ENCODE results near the gene MYO7B. TPM values are rescaled to one million over a fixed set of nuclear protein-coding genes. Genes with fewer than 3 reads are reported as not detected.
A peak's percentile ranks its signal among the peaks of the same experiment; 100 is the strongest.
"Not testable (repeated sequence)": the region's sequence is repeated elsewhere in the genome, so short reads cannot be mapped to it uniquely, and the experiment has no call there.

Gene MYO7B
- total RNA-seq, 6 experiments from 2014 or later: 0.74 to 1.3 (median 0.98) TPM

- TF ChIP-seq, protein P1, sequence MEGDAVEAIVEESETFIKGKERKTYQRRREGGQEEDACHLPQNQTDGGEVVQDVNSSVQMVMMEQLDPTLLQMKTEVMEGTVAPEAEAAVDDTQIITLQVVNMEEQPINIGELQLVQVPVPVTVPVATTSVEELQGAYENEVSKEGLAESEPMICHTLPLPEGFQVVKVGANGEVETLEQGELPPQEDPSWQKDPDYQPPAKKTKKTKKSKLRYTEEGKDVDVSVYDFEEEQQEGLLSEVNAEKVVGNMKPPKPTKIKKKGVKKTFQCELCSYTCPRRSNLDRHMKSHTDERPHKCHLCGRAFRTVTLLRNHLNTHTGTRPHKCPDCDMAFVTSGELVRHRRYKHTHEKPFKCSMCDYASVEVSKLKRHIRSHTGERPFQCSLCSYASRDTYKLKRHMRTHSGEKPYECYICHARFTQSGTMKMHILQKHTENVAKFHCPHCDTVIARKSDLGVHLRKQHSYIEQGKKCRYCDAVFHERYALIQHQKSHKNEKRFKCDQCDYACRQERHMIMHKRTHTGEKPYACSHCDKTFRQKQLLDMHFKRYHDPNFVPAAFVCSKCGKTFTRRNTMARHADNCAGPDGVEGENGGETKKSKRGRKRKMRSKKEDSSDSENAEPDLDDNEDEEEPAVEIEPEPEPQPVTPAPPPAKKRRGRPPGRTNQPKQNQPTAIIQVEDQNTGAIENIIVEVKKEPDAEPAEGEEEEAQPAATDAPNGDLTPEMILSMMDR (IDR thresholded peaks at IDR 0.05): no peak
- Mint-ChIP-seq H3K27ac (no peak overlapping the region), H3K9me3 (no peaks in the 10 kb centered on the region), H3K27me3 (ENCODE audit: insufficient read depth) (peaks cover 8% of the 10 kb centered on the region), H3K36me3 (ENCODE audit: low read depth) (peaks cover 5% of the 10 kb centered on the region; the same call in 1 of the 2 replicates), H3K4me3 (no peak overlapping the region), H3K4me1 (ENCODE audit: low read depth) (peaks cover 26% of the 10 kb centered on the region)
- DNase-seq: no peak
Observed at GRCh38 chr2:127566576-127566975, 31.1 kb downstream of the MYO7B start.

GRCh38 chr2:127567351-127567854 is 31.9 kb downstream of the MYO7B start:
- no peak for DNase-seq
- H3K4me3 Mint-ChIP-seq: no peak overlapping the region
- H3K27me3 Mint-ChIP-seq (ENCODE audit: insufficient read depth): peaks cover 8% of the 10 kb centered on the region
- H3K9me3 Mint-ChIP-seq: no peaks in the 10 kb centered on the region
- H3K36me3 Mint-ChIP-seq (ENCODE audit: low read depth): peaks cover 5% of the 10 kb centered on the region; the same call in 1 of the 2 replicates
- TF ChIP-seq, protein P1 (IDR thresholded peaks at IDR 0.05): no peak
- H3K4me1 Mint-ChIP-seq (ENCODE audit: low read depth): peaks cover 26% of the 10 kb centered on the region
- H3K27ac Mint-ChIP-seq: no peak overlapping the region

DNA sequence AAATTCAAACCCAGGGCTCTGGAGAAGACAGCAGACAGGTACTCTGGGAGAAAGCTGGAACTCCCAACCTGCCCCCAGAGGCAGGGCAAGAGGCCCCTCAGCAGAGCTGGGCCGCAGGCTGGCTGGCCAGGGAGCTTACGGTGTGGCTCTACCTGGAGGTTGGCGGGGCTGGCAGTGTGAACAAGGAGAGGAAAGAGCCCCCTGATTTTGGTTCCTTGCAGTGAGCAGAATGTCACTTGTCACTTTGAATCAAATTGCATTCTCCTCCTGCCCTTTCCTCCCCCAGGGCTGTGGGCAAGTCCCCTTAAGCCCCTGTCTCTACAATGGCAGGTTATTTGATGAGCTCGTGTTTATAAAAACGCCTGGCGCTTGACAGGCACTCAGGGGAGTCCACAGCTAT is 32.6 kb downstream of the MYO7B start:
- Mint-ChIP-seq H3K36me3 (ENCODE audit: low read depth) (no peaks in the 10 kb centered on the region), H3K4me1 (ENCODE audit: low read depth) (peaks cover 26% of the 10 kb centered on the region), H3K27me3 (ENCODE audit: insufficient read depth) (peaks cover 8% of the 10 kb centered on the region), H3K4me3 (no peak overlapping the region), H3K27ac (no peak overlapping the region), H3K9me3 (no peaks in the 10 kb centered on the region)
- DNase-seq: no peak
- TF ChIP-seq, protein P1 (IDR thresholded peaks at IDR 0.05): no peak

- Mint-ChIP-seq H3K9me3 (no peaks in the 10 kb centered on the region), H3K27ac (no peak overlapping the region), H3K4me3 (peak overlapping the region; percentile 40; the same call in 1 of the 2 replicates), H3K4me1 (ENCODE audit: low read depth) (peaks cover 26% of the 10 kb centered on the region), H3K36me3 (ENCODE audit: low read depth) (no peaks in the 10 kb centered on the region), H3K27me3 (ENCODE audit: insufficient read depth) (no peaks in the 10 kb centered on the region; the same call in none of the 2 replicates)
- TF ChIP-seq, protein P1 (IDR thresholded peaks at IDR 0.05): no peak
- DNase-seq: no peak
Observed at GRCh38 chr2:127569666-127570065, 34.2 kb downstream of the MYO7B start.

DNA sequence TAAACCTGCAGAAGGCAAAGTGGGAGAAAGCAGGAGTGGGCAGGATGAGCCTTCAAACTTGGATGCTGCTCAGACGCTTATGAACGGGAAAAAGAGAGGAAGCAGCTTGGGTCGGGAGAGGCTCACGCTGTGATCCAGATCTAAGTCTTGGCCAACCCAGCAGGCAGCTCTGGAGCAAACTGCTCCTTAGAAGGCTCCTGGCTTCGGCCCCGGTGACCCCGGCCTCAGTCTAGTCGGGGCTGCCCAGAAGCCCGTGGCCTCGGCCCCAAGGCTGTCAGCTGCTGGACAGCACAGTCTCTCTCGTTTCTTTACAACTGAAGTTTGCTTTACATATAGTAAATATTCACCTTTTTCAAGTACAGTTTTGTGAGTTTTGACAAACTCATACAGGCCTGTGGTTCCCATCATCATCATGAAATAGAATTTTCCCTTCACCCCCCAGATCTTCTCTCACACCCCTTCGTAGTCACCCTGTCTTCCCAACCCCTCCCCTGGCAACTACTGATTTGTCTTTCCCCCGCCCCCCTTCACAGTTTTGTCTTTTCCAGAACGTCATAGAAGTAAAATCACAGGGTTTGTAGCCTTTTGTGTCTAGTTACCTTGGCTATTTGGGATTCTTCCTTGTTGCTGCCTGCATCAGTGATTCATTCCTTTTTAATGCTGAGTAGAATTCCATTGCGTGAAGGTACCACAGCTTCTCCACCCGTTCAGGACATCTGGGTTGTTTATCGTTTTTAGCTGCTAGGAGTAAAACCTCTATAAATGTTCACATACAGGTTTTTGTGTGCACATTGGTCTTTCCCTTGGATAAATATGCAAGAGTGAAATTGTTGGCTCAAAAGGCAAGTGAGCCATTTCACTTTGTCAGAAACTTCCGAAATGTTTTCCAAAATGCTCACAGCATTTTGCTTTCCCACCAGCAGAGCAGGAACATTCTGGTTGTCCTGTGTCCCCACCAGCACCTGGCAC is 35.1 kb downstream of the MYO7B start:
- H3K4me3 Mint-ChIP-seq: no peak overlapping the region
- peaks cover 32% of the 10 kb centered on the region for H3K4me1 Mint-ChIP-seq (ENCODE audit: low read depth)
- H3K9me3 Mint-ChIP-seq: no peaks in the 10 kb centered on the region
- H3K27me3 Mint-ChIP-seq (ENCODE audit: insufficient read depth): no peaks in the 10 kb centered on the region; the same call in 1 of the 2 replicates
- H3K27ac Mint-ChIP-seq: peak overlapping the region; percentile 24; the same call in 1 of the 2 replicates
- TF ChIP-seq, protein P1 (IDR thresholded peaks at IDR 0.05): no peak
- H3K36me3 Mint-ChIP-seq (ENCODE audit: low read depth): no peaks in the 10 kb centered on the region
- peak; percentile 23 for DNase-seq

DNA sequence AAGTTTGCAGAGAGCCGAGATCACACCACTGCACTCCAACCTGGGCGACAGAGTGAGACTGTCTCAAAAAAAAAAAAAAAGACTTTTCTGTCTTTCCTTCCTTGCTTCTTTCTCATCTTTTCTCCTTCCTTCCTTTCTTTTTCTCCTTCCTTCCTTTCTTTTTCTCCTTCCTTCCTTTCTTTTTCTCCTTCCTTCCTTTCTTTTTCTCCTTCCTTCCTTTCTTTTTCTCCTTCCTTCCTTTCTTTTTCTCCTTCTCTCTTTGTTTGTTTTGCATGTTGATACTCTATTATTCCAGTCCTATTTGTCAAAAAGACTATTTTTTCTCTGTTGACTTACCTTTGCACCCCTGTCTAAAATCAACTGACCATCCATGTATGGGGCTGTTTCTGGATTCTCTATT is 36.9 kb downstream of the MYO7B start:
- H3K9me3 Mint-ChIP-seq; H3K4me3 Mint-ChIP-seq; H3K27me3 Mint-ChIP-seq (ENCODE audit: insufficient read depth); H3K27ac Mint-ChIP-seq; H3K36me3 Mint-ChIP-seq (ENCODE audit: low read depth); DNase-seq: not testable (repeated sequence)
- H3K4me1 Mint-ChIP-seq (ENCODE audit: low read depth): peaks cover 49% of the 10 kb centered on the region

All from HFFc6 (cell line).